HepG2 (cell line): Measurements from ENCODE around the gene CCNA2. TPM values are rescaled to one million over a fixed set of nuclear protein-coding genes. Genes with fewer than 3 reads are reported as not detected.

Source experiments
- ATAC-seq: fragments of 200-7000 bp; cut with Tn5 transposase; 3 replicates; pipeline ENCODE4 v1.9.1; 2020; ENCODE audit warnings: mild to moderate bottlenecking, moderate library complexity
- BruUV-seq: library from RNA; stranded (reverse); fragments of 400-500 nt; replicated peaks from 2 replicates; lab custom pipeline; 2021; lab: Mats Ljungman, UMichigan
- CTCF ChIA-PET: fragments of 300-600 bp; formaldehyde crosslinking; extraction: SDS; loops from one replicate; lab custom pipeline; 2021; ENCODE audit warnings: low total read pairs, inconsistent platforms, low intra/inter-chr PET ratio; lab: Yijun Ruan, JAX
- POLR2A ChIA-PET: fragments of 350-600 bp; sonication (Branson Sonifier 250); formaldehyde crosslinking; loops from one replicate; lab custom pipeline; 2020; ENCODE audit warnings: antibody characterized with exemption, inconsistent platforms; lab: Yijun Ruan, JAX
- DNase-seq: peaks from one replicate; pipeline ENCODE4 v3.0.0-alpha.2; 2015; ENCODE audit warnings: low spot score
- FAIRE-seq: peaks from 3 replicates; lab custom pipeline; 2011; peaks lifted over from hg19 to GRCh38; lab: Jason Lieb, UNC
- H2AFZ ChIP-seq: one replicate; pipeline ENCODE4 v1.6.1; 2011; ENCODE audit warnings: low read length, inconsistent platforms
- H3K27ac ChIP-seq: fragments of 300-600 bp; 3 replicates; pipeline ENCODE4 v1.8.0; 2011; ENCODE audit warnings: mixed run types, mild to moderate bottlenecking, mixed read lengths, low read length, inconsistent platforms; ENCODE audit not compliant: insufficient read depth; ENCODE audit errors: extremely low read length
- H3K27me3 ChIP-seq, 2 experiments: fragments of 200-600 bp in 1 of 2; 2 replicates in 1 of 2; 3 replicates in 1 of 2; pipeline versions ENCODE4 v1.6.0 to v1.8.0; 2011; ENCODE audit warnings: low read length in 2 of 2, mild to moderate bottlenecking in 2 of 2, moderate library complexity in 2 of 2, inconsistent platforms in 1 of 2; ENCODE audit not compliant: insufficient read depth in 2 of 2, control insufficient read depth in 1 of 2
- H3K36me3 ChIP-seq, 2 experiments: fragments of 200-600 bp in 1 of 2; replicated peaks in 1 of 2; 2 replicates in 1 of 2; 3 replicates in 1 of 2; pipeline versions ENCODE4 v1.5.1 to v1.8.0; 2011; ENCODE audit warnings: low read length in 2 of 2, inconsistent platforms in 1 of 2; ENCODE audit not compliant: insufficient read depth in 2 of 2, control insufficient read depth in 1 of 2
- H3K4me1 ChIP-seq: 2 replicates; pipeline ENCODE4 v1.5.1; 2012; ENCODE audit warnings: low read length, inconsistent platforms; ENCODE audit not compliant: insufficient read depth
- H3K4me2 ChIP-seq: 2 replicates; pipeline ENCODE4 v1.6.0; 2011; ENCODE audit warnings: low read depth, low read length, inconsistent platforms
- H3K4me3 ChIP-seq, 3 experiments: fragments of 200-600 bp in 1 of 3; sonication (generic), shearing (Covaris generic) in 1 of 3; replicated peaks in 1 of 3; 2 replicates each; pipeline ENCODE4 v1.5.1; 2011 to 2016; ENCODE audit warnings: low read length in 3 of 3, inconsistent platforms in 2 of 3, low read depth in 2 of 3, mild to moderate bottlenecking in 2 of 3, control low read depth in 1 of 3, mixed read lengths in 1 of 3; ENCODE audit not compliant: insufficient read depth in 1 of 3
- H3K79me2 ChIP-seq: one replicate; pipeline ENCODE4 v1.6.1; 2011; ENCODE audit warnings: low read length, inconsistent platforms; ENCODE audit not compliant: insufficient read depth
- H3K9ac ChIP-seq: 2 replicates; pipeline ENCODE4 v1.6.0; 2011; ENCODE audit warnings: mild to moderate bottlenecking, low read depth, low read length, inconsistent platforms; ENCODE audit not compliant: insufficient read depth
- H3K9me3 ChIP-seq: 2 replicates; pipeline ENCODE4 v1.5.1; 2012; ENCODE audit warnings: mild to moderate bottlenecking, low read length
- H4K20me1 ChIP-seq: 2 replicates; pipeline ENCODE4 v1.6.0; 2011; ENCODE audit warnings: inconsistent platforms, mild to moderate bottlenecking, low read length, moderate library complexity; ENCODE audit not compliant: insufficient read depth
- HNRNPLL ChIP-seq: fragments of 200-400 bp; formaldehyde crosslinking; IDR thresholded peaks from 2 replicates; pipeline ENCODE4 v1.6.1; 2017; ENCODE audit warnings: mild to moderate bottlenecking, low read depth, low read length; ENCODE audit not compliant: poor library complexity, severe bottlenecking
- MIXL1 ChIP-seq: IDR thresholded peaks from 2 replicates; pipeline ENCODE4 v1.6.1; 2016
- NR0B2 ChIP-seq: sonication (generic); formaldehyde crosslinking; IDR thresholded peaks from 2 replicates; pipeline ENCODE4 v1.4.0; 2020; ENCODE audit warnings: mild to moderate bottlenecking, missing genetic modification reagents
- PAF1 ChIP-seq: IDR thresholded peaks from 2 replicates; pipeline ENCODE4 v1.6.1; 2016; ENCODE audit warnings: missing genetic modification reagents, missing compliant biosample characterization
- STAT5B ChIP-seq: sonication (generic); formaldehyde crosslinking; IDR thresholded peaks from 2 replicates; pipeline ENCODE4 v1.4.0; 2020; ENCODE audit warnings: missing genetic modification reagents
- TCF7L2 ChIP-seq: IDR thresholded peaks from 2 replicates; pipeline ENCODE4 v1.6.1; 2011; ENCODE audit warnings: mild to moderate bottlenecking, low read depth, low read length, moderate library complexity
- ZNF24 ChIP-seq: fragments of 450-650 bp; IDR thresholded peaks from 2 replicates; pipeline ENCODE4 v1.6.1; 2017; ENCODE audit warnings: antibody characterized with exemption, mild to moderate bottlenecking
- ZNF296 ChIP-seq: sonication (generic); formaldehyde crosslinking; conservative IDR thresholded peaks from 2 replicates; pipeline ENCODE4 v1.5.0; 2020; ENCODE audit warnings: mild to moderate bottlenecking, missing genetic modification reagents
- ZNF317 ChIP-seq: sonication (generic); formaldehyde crosslinking; IDR thresholded peaks from 2 replicates; pipeline ENCODE4 v1.5.0; 2020; ENCODE audit warnings: mild to moderate bottlenecking, missing genetic modification reagents
- ZNF318 ChIP-seq: sonication (generic); formaldehyde crosslinking; IDR thresholded peaks from 2 replicates; pipeline ENCODE4 v1.4.0; 2020; ENCODE audit warnings: mild to moderate bottlenecking, missing genetic modification reagents
- ZNF431 ChIP-seq: sonication (generic); formaldehyde crosslinking; IDR thresholded peaks from 2 replicates; pipeline ENCODE4 v1.9.0; 2022; ENCODE audit warnings: missing genetic modification reagents, low read depth, mild to moderate bottlenecking, borderline replicate concordance
- ZNF510 ChIP-seq: sonication (generic); formaldehyde crosslinking; IDR thresholded peaks from 2 replicates; pipeline ENCODE4 v1.4.0; 2020; ENCODE audit warnings: low read depth, mild to moderate bottlenecking, missing genetic modification reagents
- ZNF598 ChIP-seq: sonication (generic); formaldehyde crosslinking; IDR thresholded peaks from 2 replicates; pipeline ENCODE4 v1.5.1; 2020; ENCODE audit warnings: mild to moderate bottlenecking, missing genetic modification reagents, borderline replicate concordance
- ZNF772 ChIP-seq: sonication (generic); formaldehyde crosslinking; IDR thresholded peaks from 2 replicates; pipeline ENCODE4 v1.5.0; 2020; ENCODE audit warnings: mild to moderate bottlenecking, missing genetic modification reagents
- WGBS: methylation state at CpG from one replicate; pipeline ENCODE4 v1.1.6; 2017; ENCODE audit warnings: low lambda C conversion rate; 5-methylcytosine and 5-hydroxymethylcytosine counted together
- in situ Hi-C: cut with HindIII; loops from 2 replicates; pipeline ENCODE4 v1.10.0; 2017; ENCODE audit warnings: low pct_unique_long_range_greater_than_20kb; ENCODE audit not compliant: extremely low pct_ligation_motif_present
- intact Hi-C: fragments of 100-400 bp; cut with micrococcal nuclease; formaldehyde crosslinking; loops from one replicate; pipeline ENCODE4 v1.10.0; 2022; ENCODE audit not compliant: unreplicated experiment
- polyA plus RNA-seq, 8 experiments: library from polyadenylated mRNA; depleted of rRNA in 3 of 8; stranded (reverse) in 7 of 8; unstranded in 1 of 8; fragments of >200 nt; fragmentation: Illumina TruSeq in 4 of 8; extraction: Trizol in 4 of 8; gene quantifications; 2 replicates each; pipeline versions ENCODE4 v1.2.1 to v1.2.3, GENCODE V29; 2011 to 2016; ENCODE audit warnings: low read depth in 4 of 8, missing spikeins in 1 of 8, mixed read lengths in 1 of 8; ENCODE audit not compliant: insufficient read depth in 1 of 8
- total RNA-seq, 5 experiments: library from RNA; depleted of rRNA; stranded (reverse); fragments of >200 nt; fragmentation: Illumina TruSeq; extraction: Trizol; gene quantifications; 2 replicates each; pipeline ENCODE4 v1.2.3, GENCODE V29; 2016; ENCODE audit warnings: low read depth in 1 of 5

Gene CCNA2
- total and polyA plus RNA-seq, 2 of the 13 experiments (the other 11 are each of a cell fraction or from before 2014, with no cell fraction given), result 31.3 to 105 TPM

- in situ Hi-C loops, result no loop called here
These were observed 4.2 kb upstream of the CCNA2 start for GRCh38 chr4:121827853-121828252.

More at GRCh38 chr4:121827853-121828252, 4.2 kb upstream of the CCNA2 start:
- 95% methylated on average over 1 of the region's 1 CpG for WGBS
- H3K27me3 ChIP-seq, result no peaks in the 10 kb centered on the region; a peak in 2 of 5 replicates
- CTCF ChIA-PET, result no interaction called here
- no peaks in the 10 kb centered on the region; a peak in 1 of 5 replicates for H3K36me3 ChIP-seq
- H4K20me1 ChIP-seq, result no peaks in the 10 kb centered on the region
- no peak for FAIRE-seq
- no TSS peak for BruUV-seq
- H3K4me1 ChIP-seq, result no peaks in the 10 kb centered on the region
- intact Hi-C loops, result no loop called here
- TF ChIP-seq TCF7L2 (no peak), ZNF24 (no peak), ZNF772 (CRISPR knock-in tag) (no peak), PAF1 (CRISPR knock-in tag) (no peak), ZNF431 (CRISPR knock-in tag) (no peak), ZNF510 (CRISPR knock-in tag) (no peak), ZNF296 (CRISPR knock-in tag) (no peak), ZNF318 (CRISPR knock-in tag) (no peak), ZNF598 (CRISPR knock-in tag) (no peak), HNRNPLL (no peak), ZNF317 (no peak), MIXL1 (CRISPR knock-in tag) (no peak), NR0B2 (CRISPR knock-in tag) (no peak), STAT5B (CRISPR knock-in tag) (no peak)
- TF ChIP-seq, all 625 proteins: peak for 0
- H3K27ac ChIP-seq, result no peak overlapping the region
- no peak overlapping the region for H3K4me2 ChIP-seq
- no peaks in the 10 kb centered on the region for H3K9me3 ChIP-seq
- no peak overlapping the region for H3K4me3 ChIP-seq
- H3K9ac ChIP-seq, result no peak overlapping the region
- POLR2A ChIA-PET, result no interaction called here
- DNase-seq (no peak), ATAC-seq (no peak)
- H3K79me2 ChIP-seq, result peaks cover 5% of the 10 kb centered on the region
- H2AFZ ChIP-seq, result no peak overlapping the region
